LHCN-M2 (cell line): ENCODE data around the gene FAM20C. TPM values are rescaled to one million over a fixed set of nuclear protein-coding genes. Genes with fewer than 3 reads are reported as not detected.

Experiments used
- DNase-seq: peaks from one replicate; pipeline ENCODE4 v3.0.0-alpha.2; 2012; ENCODE audit warnings: low read depth
- total RNA-seq: library from RNA; depleted of rRNA; stranded (reverse); fragments of >200 nt; gene quantifications from 2 replicates; pipeline ENCODE4 v1.2.3, GENCODE V29; 2014

Gene FAM20C
- total RNA-seq, 1 experiment from 2014 or later: 36.4 TPM

GRCh38 chr7:266851-267840, 74.8 kb downstream of the FAM20C start:
- no peak for DNase-seq

GRCh38 chr7:268991-269390, 76.6 kb downstream of the FAM20C start:
- no peak for DNase-seq

- no peak for DNase-seq
Observed at GRCh38 chr7:269721-270120, 77.3 kb downstream of the FAM20C start.

- DNase-seq: no peak
Observed at GRCh38 chr7:270351-270983, 78.1 kb downstream of the FAM20C start.

- DNase-seq: no peak
Observed at GRCh38 chr7:271266-272107, 79.1 kb downstream of the FAM20C start.

- no peak for DNase-seq
Observed at GRCh38 chr7:272108-272615, 79.8 kb downstream of the FAM20C start.

GRCh38 chr7:272631-273030, 80.3 kb downstream of the FAM20C start:
- no peak for DNase-seq

- DNase-seq: no peak
Observed at GRCh38 chr7:273327-273726, 81.0 kb downstream of the FAM20C start.

- no peak for DNase-seq
Observed at GRCh38 chr7:274266-274665, 81.9 kb downstream of the FAM20C start.

GRCh38 chr7:276230-276835, 84.0 kb downstream of the FAM20C start:
- DNase-seq: no peak

- DNase-seq: no peak
Observed at GRCh38 chr7:277228-277627, 84.9 kb downstream of the FAM20C start.

- DNase-seq: no peak
Observed at GRCh38 chr7:278081-278480, 85.7 kb downstream of the FAM20C start.

GRCh38 chr7:279821-280220, 87.5 kb downstream of the FAM20C start:
- DNase-seq: no peak

- no peak for DNase-seq
Observed at GRCh38 chr7:280461-280860, 88.1 kb downstream of the FAM20C start.

GRCh38 chr7:281637-282036, 89.3 kb downstream of the FAM20C start:
- no peak for DNase-seq

GRCh38 chr7:282621-283020, 90.2 kb downstream of the FAM20C start:
- DNase-seq: no peak

- no peak for DNase-seq
Observed at GRCh38 chr7:284762-285722, 92.7 kb downstream of the FAM20C start.

GRCh38 chr7:285731-286130, 93.4 kb downstream of the FAM20C start:
- DNase-seq: no peak

- DNase-seq: no peak
Observed at GRCh38 chr7:286266-286665, 93.9 kb downstream of the FAM20C start.

- DNase-seq: no peak
Observed at GRCh38 chr7:288671-289101, 96.3 kb downstream of the FAM20C start.
